ENCODE data around the gene RASGRP3. TPM values are rescaled to one million over a fixed set of nuclear protein-coding genes. Genes with fewer than 3 reads are reported as not detected.

Gene RASGRP3
- total and polyA plus RNA-seq, 4 donors: 13.2 to 29.3 (median 19.5) TPM

- H3K4me3 ChIP-seq (ENCODE audit: low read depth, low read length): no peak overlapping the region
- H3K27ac ChIP-seq (ENCODE audit: low read depth, low read length): no peak overlapping the region
- H3K4me1 ChIP-seq (ENCODE audit: control insufficient read depth, insufficient read depth, low read length): no peaks in the 10 kb centered on the region
- no peaks in the 10 kb centered on the region for H3K36me3 ChIP-seq (ENCODE audit: control insufficient read depth, insufficient read depth, low read length)
- H3K9me3 ChIP-seq (ENCODE audit: control insufficient read depth, insufficient read depth, low read length): peaks cover 3% of the 10 kb centered on the region
- DNase-seq (ENCODE audit: low read depth in 4 of 6, low spot score in 6 of 6): no peak
- H3K27me3 ChIP-seq (ENCODE audit: control insufficient read depth, insufficient read depth, low read length): no peaks in the 10 kb centered on the region
- 75% methylated on average over 2 of the region's 2 CpGs for WGBS (ENCODE audit: insufficient coverage)
Observed at GRCh38 chr2:33489835-33490431, 13.5 kb downstream of the RASGRP3 start.

DNA sequence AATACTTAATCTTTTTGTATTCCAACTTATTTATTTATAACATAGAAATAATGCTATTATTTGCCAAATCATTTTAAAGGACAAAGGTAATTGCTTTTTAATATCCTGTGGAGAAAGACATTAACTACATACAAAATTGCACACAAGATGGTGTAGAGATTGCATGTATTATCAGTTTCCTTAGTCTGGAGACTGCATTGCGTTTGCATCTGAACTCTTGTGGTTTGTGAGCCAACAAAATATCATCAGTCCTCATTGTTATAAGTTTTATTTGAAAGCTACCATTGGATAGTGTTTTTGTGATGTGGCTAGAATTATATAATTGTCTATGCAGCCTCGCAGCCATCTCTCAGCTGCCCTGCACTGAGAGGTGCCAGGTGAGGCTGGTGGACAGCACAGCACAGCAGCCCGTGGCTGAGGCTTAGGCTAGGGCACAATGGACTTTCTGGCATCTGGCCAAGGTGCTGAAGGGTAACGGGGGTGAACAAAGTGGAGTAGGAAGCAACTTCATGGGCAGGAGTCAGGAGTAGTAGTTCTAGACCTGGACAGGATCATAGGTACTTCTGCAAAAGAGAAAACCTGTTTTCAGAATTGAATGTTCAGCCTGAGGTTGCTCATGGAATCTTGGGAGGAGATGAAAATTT lies 15.1 kb downstream of the RASGRP3 start:
- Histone ChIP-seq H3K27ac (ENCODE audit: low read depth, low read length) (no peak overlapping the region), H3K4me1 (ENCODE audit: control insufficient read depth, insufficient read depth, low read length) (no peaks in the 10 kb centered on the region), H3K27me3 (ENCODE audit: control insufficient read depth, insufficient read depth, low read length) (no peaks in the 10 kb centered on the region), H3K9me3 (ENCODE audit: control insufficient read depth, insufficient read depth, low read length) (peaks cover 3% of the 10 kb centered on the region), H3K4me3 (ENCODE audit: low read depth, low read length) (no peak overlapping the region), H3K36me3 (ENCODE audit: control insufficient read depth, insufficient read depth, low read length) (no peaks in the 10 kb centered on the region)
- no peak for DNase-seq (ENCODE audit: low read depth in 4 of 6, low spot score in 6 of 6)
- WGBS (ENCODE audit: insufficient coverage): 65% methylated on average over 3 of the region's 4 CpGs

GRCh38 chr2:33492399-33493134 lies 16.1 kb downstream of the RASGRP3 start:
- H3K9me3 ChIP-seq (ENCODE audit: control insufficient read depth, insufficient read depth, low read length): no peaks in the 10 kb centered on the region
- no peaks in the 10 kb centered on the region for H3K4me1 ChIP-seq (ENCODE audit: control insufficient read depth, insufficient read depth, low read length)

GRCh38 chr2:33494155-33494779 lies 17.8 kb downstream of the RASGRP3 start:
- 91% methylated on average over 5 of the region's 10 CpGs for WGBS (ENCODE audit: insufficient coverage)
- H3K4me3 ChIP-seq (ENCODE audit: low read depth, low read length): no peak overlapping the region
- DNase-seq (ENCODE audit: low read depth in 4 of 6, low spot score in 6 of 6): no peak
- no peaks in the 10 kb centered on the region for H3K27me3 ChIP-seq (ENCODE audit: control insufficient read depth, insufficient read depth, low read length)
- no peaks in the 10 kb centered on the region for H3K4me1 ChIP-seq (ENCODE audit: control insufficient read depth, insufficient read depth, low read length)
- no peak overlapping the region for H3K27ac ChIP-seq (ENCODE audit: low read depth, low read length)
- no peaks in the 10 kb centered on the region for H3K36me3 ChIP-seq (ENCODE audit: control insufficient read depth, insufficient read depth, low read length)
- H3K9me3 ChIP-seq (ENCODE audit: control insufficient read depth, insufficient read depth, low read length): no peaks in the 10 kb centered on the region

More at GRCh38 chr2:33492399-33493134, 16.1 kb downstream of the RASGRP3 start:
- no peak for DNase-seq (ENCODE audit: low read depth in 4 of 6, low spot score in 6 of 6)
- Histone ChIP-seq H3K36me3 (ENCODE audit: control insufficient read depth, insufficient read depth, low read length) (no peaks in the 10 kb centered on the region), H3K27me3 (ENCODE audit: control insufficient read depth, insufficient read depth, low read length) (no peaks in the 10 kb centered on the region), H3K4me3 (ENCODE audit: low read depth, low read length) (no peak overlapping the region), H3K27ac (ENCODE audit: low read depth, low read length) (no peak overlapping the region)
- WGBS (ENCODE audit: insufficient coverage): 94% methylated on average over 3 of the region's 6 CpGs

DNA sequence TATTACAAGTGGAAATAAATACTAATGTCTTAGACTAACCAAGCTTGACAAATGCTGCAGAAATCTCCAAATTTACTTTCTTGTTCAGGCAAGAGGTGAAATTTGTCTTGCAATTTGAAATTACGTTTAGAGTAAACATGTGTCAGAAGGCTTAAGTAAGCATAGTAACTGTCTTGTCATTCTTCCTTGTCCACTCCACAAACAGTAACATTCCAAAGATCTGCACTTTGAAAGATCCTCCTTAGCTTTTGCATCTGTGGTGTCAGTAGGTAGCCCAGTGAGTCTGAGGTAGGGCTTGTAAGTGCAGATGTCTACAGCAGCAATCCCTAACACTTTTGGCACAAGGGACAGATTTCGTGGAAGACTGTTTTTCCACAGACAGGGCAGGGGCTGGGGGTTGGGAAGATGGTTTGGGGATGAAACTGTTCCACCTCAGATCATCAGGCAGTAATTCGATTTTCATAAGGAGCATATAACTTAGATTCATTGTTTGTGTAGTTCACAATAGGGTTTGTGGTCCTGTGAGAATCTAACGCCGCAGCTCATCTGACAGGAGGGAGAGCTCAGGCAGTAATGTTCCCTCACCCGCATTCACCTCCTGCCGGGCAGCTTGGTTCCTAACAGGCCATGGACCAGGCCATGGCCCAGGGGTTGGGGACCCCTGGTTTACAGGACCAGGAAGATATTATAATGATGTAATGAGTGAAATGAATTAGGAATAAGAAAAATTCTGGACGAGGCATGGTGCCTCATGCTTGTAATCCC lies 18.6 kb downstream of the RASGRP3 start:
- DNase-seq (ENCODE audit: low read depth in 4 of 6, low spot score in 6 of 6): no peak
- Histone ChIP-seq H3K27ac (ENCODE audit: low read depth, low read length) (no peak overlapping the region), H3K4me1 (ENCODE audit: control insufficient read depth, insufficient read depth, low read length) (no peaks in the 10 kb centered on the region), H3K36me3 (ENCODE audit: control insufficient read depth, insufficient read depth, low read length) (no peaks in the 10 kb centered on the region), H3K9me3 (ENCODE audit: control insufficient read depth, insufficient read depth, low read length) (no peaks in the 10 kb centered on the region), H3K4me3 (ENCODE audit: low read depth, low read length) (no peak overlapping the region), H3K27me3 (ENCODE audit: control insufficient read depth, insufficient read depth, low read length) (no peaks in the 10 kb centered on the region)
- 91% methylated on average over 5 of the region's 8 CpGs for WGBS (ENCODE audit: insufficient coverage)

- Histone ChIP-seq H3K27me3 (ENCODE audit: control insufficient read depth, insufficient read depth, low read length) (no peaks in the 10 kb centered on the region), H3K4me1 (ENCODE audit: control insufficient read depth, insufficient read depth, low read length) (no peaks in the 10 kb centered on the region), H3K27ac (ENCODE audit: low read depth, low read length) (no peak overlapping the region), H3K36me3 (ENCODE audit: control insufficient read depth, insufficient read depth, low read length) (no peaks in the 10 kb centered on the region), H3K9me3 (ENCODE audit: control insufficient read depth, insufficient read depth, low read length) (no peaks in the 10 kb centered on the region), H3K4me3 (ENCODE audit: low read depth, low read length) (no peak overlapping the region)
- no CpG with 5 or more reads among the region's 2 CpGs for WGBS (ENCODE audit: insufficient coverage)
- no peak for DNase-seq (ENCODE audit: low read depth in 4 of 6, low spot score in 6 of 6)
Observed at GRCh38 chr2:33495683-33496082, 19.2 kb downstream of the RASGRP3 start.

DNA sequence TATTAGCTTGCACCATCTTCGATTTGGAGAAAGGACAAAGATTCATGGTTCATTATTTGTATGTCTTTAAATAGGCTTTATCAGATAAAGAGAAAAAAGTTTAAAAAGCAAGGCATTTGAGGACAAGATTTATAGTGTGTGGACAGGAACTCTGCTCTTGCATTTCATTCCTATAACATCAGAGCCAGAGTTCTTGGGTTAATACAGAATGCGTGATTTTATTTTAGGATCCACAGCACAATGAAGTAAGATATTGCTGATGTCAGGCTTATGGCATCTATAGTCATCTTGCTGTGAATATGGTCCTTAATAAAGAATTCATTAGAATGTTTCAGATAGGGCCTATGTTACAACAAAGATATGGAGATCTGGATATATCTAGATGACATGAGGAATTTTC lies 19.7 kb downstream of the RASGRP3 start:
- Histone ChIP-seq H3K27ac (ENCODE audit: low read depth, low read length) (no peak overlapping the region), H3K9me3 (ENCODE audit: control insufficient read depth, insufficient read depth, low read length) (no peaks in the 10 kb centered on the region), H3K4me1 (ENCODE audit: control insufficient read depth, insufficient read depth, low read length) (no peaks in the 10 kb centered on the region), H3K27me3 (ENCODE audit: control insufficient read depth, insufficient read depth, low read length) (no peaks in the 10 kb centered on the region), H3K36me3 (ENCODE audit: control insufficient read depth, insufficient read depth, low read length) (no peaks in the 10 kb centered on the region), H3K4me3 (ENCODE audit: low read depth, low read length) (no peak overlapping the region)
- no peak for DNase-seq (ENCODE audit: low read depth in 4 of 6, low spot score in 6 of 6)
- WGBS (ENCODE audit: insufficient coverage): 60% methylated on average over 2 of the region's 2 CpGs

GRCh38 chr2:33496726-33497125 lies 20.3 kb downstream of the RASGRP3 start:
- no peak for DNase-seq (ENCODE audit: low read depth in 4 of 6, low spot score in 6 of 6)

GRCh38 chr2:33497221-33497650 lies 20.8 kb downstream of the RASGRP3 start:
- H3K36me3 ChIP-seq (ENCODE audit: control insufficient read depth, insufficient read depth, low read length): no peaks in the 10 kb centered on the region
- no peaks in the 10 kb centered on the region for H3K4me1 ChIP-seq (ENCODE audit: control insufficient read depth, insufficient read depth, low read length)
- no peaks in the 10 kb centered on the region for H3K27me3 ChIP-seq (ENCODE audit: control insufficient read depth, insufficient read depth, low read length)
- no peak overlapping the region for H3K27ac ChIP-seq (ENCODE audit: low read depth, low read length)
- H3K4me3 ChIP-seq (ENCODE audit: low read depth, low read length): no peak overlapping the region
- H3K9me3 ChIP-seq (ENCODE audit: control insufficient read depth, insufficient read depth, low read length): no peaks in the 10 kb centered on the region
- no peak for DNase-seq (ENCODE audit: low read depth in 4 of 6, low spot score in 6 of 6)

More at GRCh38 chr2:33496726-33497125, 20.3 kb downstream of the RASGRP3 start:
- H3K27ac ChIP-seq (ENCODE audit: low read depth, low read length): no peak overlapping the region
- WGBS (ENCODE audit: insufficient coverage): no CpG with 5 or more reads among the region's 2 CpGs
- H3K4me1 ChIP-seq (ENCODE audit: control insufficient read depth, insufficient read depth, low read length): no peaks in the 10 kb centered on the region
- H3K27me3 ChIP-seq (ENCODE audit: control insufficient read depth, insufficient read depth, low read length): no peaks in the 10 kb centered on the region
- no peaks in the 10 kb centered on the region for H3K9me3 ChIP-seq (ENCODE audit: control insufficient read depth, insufficient read depth, low read length)
- H3K4me3 ChIP-seq (ENCODE audit: low read depth, low read length): no peak overlapping the region
- no peaks in the 10 kb centered on the region for H3K36me3 ChIP-seq (ENCODE audit: control insufficient read depth, insufficient read depth, low read length)

Measured in spinal cord (tissue), 10 donors.